ENCODE results near the gene SYNE1. TPM values are rescaled to one million over a fixed set of nuclear protein-coding genes. Genes with fewer than 3 reads are reported as not detected.

SYNE1 gene
- total RNA-seq, 2 experiments from 2014 or later: 17.7 to 24.0 TPM

GRCh38 chr6:152233547-152234320 lies 403.4 kb downstream of the SYNE1 start:
- intact Hi-C loops (cut with micrococcal nuclease): loop anchor here (1.0 to 5.0 kb wide), 4 partner anchors 48 to 769 kb away; partner anchors contain the start of gene MTRF1L
- Mint-ChIP-seq H3K27ac (peak overlapping the region; percentile 79), H3K4me1 (ENCODE audit: low read depth) (peaks cover 29% of the 10 kb centered on the region), H3K9me3 (no peaks in the 10 kb centered on the region), H3K27me3 (ENCODE audit: low read depth) (no peaks in the 10 kb centered on the region), H3K36me3 (ENCODE audit: low read depth) (peaks cover 8% of the 10 kb centered on the region), H3K4me3 (peak overlapping the region; percentile 73)
- CTCF ChIA-PET: interaction anchor here (0.6 to 2.0 kb wide), 7 partner anchors 36 to 543 kb away, joined by 3 to 7 read pairs (median 3); no protein-coding TSS in a partner anchor
- peak; percentile 54 for DNase-seq

- DNase-seq: peak; percentile 54
- Mint-ChIP-seq H3K9me3 (no peaks in the 10 kb centered on the region), H3K27me3 (ENCODE audit: low read depth) (no peaks in the 10 kb centered on the region), H3K36me3 (ENCODE audit: low read depth) (peaks cover 8% of the 10 kb centered on the region), H3K4me3 (peak overlapping the region; percentile 73), H3K4me1 (ENCODE audit: low read depth) (peaks cover 26% of the 10 kb centered on the region), H3K27ac (no peak overlapping the region)
- CTCF ChIA-PET: interaction anchor here (0.6 to 2.0 kb wide), 2 partner anchors 22 to 48 kb away, joined by 3 to 7 read pairs; no protein-coding TSS in a partner anchor
- intact Hi-C loops (cut with micrococcal nuclease): loop anchor here (1.0 to 5.0 kb wide), 2 partner anchors 47 to 770 kb away; partner anchors contain the start of gene MTRF1L
Measured at GRCh38 chr6:152232501-152233151, 404.5 kb downstream of the SYNE1 start.

- Mint-ChIP-seq H3K27ac (no peak overlapping the region), H3K4me1 (ENCODE audit: low read depth) (peaks cover 27% of the 10 kb centered on the region), H3K4me3 (no peak overlapping the region), H3K9me3 (no peaks in the 10 kb centered on the region), H3K27me3 (ENCODE audit: low read depth) (no peaks in the 10 kb centered on the region), H3K36me3 (ENCODE audit: low read depth) (peaks cover 13% of the 10 kb centered on the region)
- intact Hi-C loops (cut with micrococcal nuclease): no loop called here
- DNase-seq: no peak
- CTCF ChIA-PET: no interaction called here
Measured at GRCh38 chr6:152229330-152229729, 407.8 kb downstream of the SYNE1 start.

- H3K36me3 Mint-ChIP-seq (ENCODE audit: low read depth): peaks cover 34% of the 10 kb centered on the region
- H3K4me3 Mint-ChIP-seq: no peak overlapping the region
- H3K27me3 Mint-ChIP-seq (ENCODE audit: low read depth): no peaks in the 10 kb centered on the region
- H3K9me3 Mint-ChIP-seq: peaks cover 12% of the 10 kb centered on the region
- CTCF ChIA-PET: interaction anchor here (0.6 to 0.9 kb wide), 2 partner anchors 42 to 101 kb away, joined by 3 to 4 read pairs; no protein-coding TSS in a partner anchor
- H3K27ac Mint-ChIP-seq: no peak overlapping the region
- H3K4me1 Mint-ChIP-seq (ENCODE audit: low read depth): peaks cover 6% of the 10 kb centered on the region
- no peak for DNase-seq
- intact Hi-C loops (cut with micrococcal nuclease): no loop called here
Measured at GRCh38 chr6:152226119-152226518, 411.0 kb downstream of the SYNE1 start.

GRCh38 chr6:152225241-152225934 lies 411.8 kb downstream of the SYNE1 start:
- Mint-ChIP-seq H3K4me3 (no peak overlapping the region), H3K9me3 (peaks cover 12% of the 10 kb centered on the region), H3K36me3 (ENCODE audit: low read depth) (peaks cover 38% of the 10 kb centered on the region), H3K27ac (no peak overlapping the region), H3K27me3 (ENCODE audit: low read depth) (no peaks in the 10 kb centered on the region), H3K4me1 (ENCODE audit: low read depth) (peaks cover 6% of the 10 kb centered on the region)
- CTCF ChIA-PET: interaction anchor here (0.6 to 0.7 kb wide), 2 partner anchors 43 to 113 kb away, joined by 3 to 4 read pairs; no protein-coding TSS in a partner anchor
- intact Hi-C loops (cut with micrococcal nuclease): no loop called here
- DNase-seq: no peak

GRCh38 chr6:152223636-152224035 lies 413.5 kb downstream of the SYNE1 start:
- no peak overlapping the region for H3K4me3 Mint-ChIP-seq
- peaks cover 12% of the 10 kb centered on the region for H3K9me3 Mint-ChIP-seq
- H3K36me3 Mint-ChIP-seq (ENCODE audit: low read depth): peaks cover 40% of the 10 kb centered on the region
- intact Hi-C loops (cut with micrococcal nuclease): no loop called here
- no peak overlapping the region for H3K27ac Mint-ChIP-seq
- peaks cover 6% of the 10 kb centered on the region for H3K4me1 Mint-ChIP-seq (ENCODE audit: low read depth)
- DNase-seq: no peak
- no peaks in the 10 kb centered on the region for H3K27me3 Mint-ChIP-seq (ENCODE audit: low read depth)
- CTCF ChIA-PET: interaction anchor here (1.2 kb wide), 1 partner anchor 18 kb away, joined by 3 read pairs; no protein-coding TSS in a partner anchor

- H3K4me1 Mint-ChIP-seq (ENCODE audit: low read depth): peaks cover 6% of the 10 kb centered on the region
- CTCF ChIA-PET: interaction anchor here (2.0 kb wide), 1 partner anchor 16 kb away, joined by 5 read pairs; no protein-coding TSS in a partner anchor
Measured at GRCh38 chr6:152221806-152222628, 415.1 kb downstream of the SYNE1 start.

GRCh38 chr6:152220786-152221185 lies 416.4 kb downstream of the SYNE1 start:
- H3K36me3 Mint-ChIP-seq (ENCODE audit: low read depth): peaks cover 42% of the 10 kb centered on the region
- H3K4me1 Mint-ChIP-seq (ENCODE audit: low read depth): peaks cover 2% of the 10 kb centered on the region
- CTCF ChIA-PET: interaction anchor here (2.0 kb wide), 1 partner anchor 15 kb away, joined by 5 read pairs; no protein-coding TSS in a partner anchor

More at GRCh38 chr6:152221806-152222628, 415.1 kb downstream of the SYNE1 start:
- no peak overlapping the region for H3K4me3 Mint-ChIP-seq
- H3K9me3 Mint-ChIP-seq: peaks cover 12% of the 10 kb centered on the region
- peaks cover 40% of the 10 kb centered on the region for H3K36me3 Mint-ChIP-seq (ENCODE audit: low read depth)
- no peaks in the 10 kb centered on the region for H3K27me3 Mint-ChIP-seq (ENCODE audit: low read depth)
- intact Hi-C loops (cut with micrococcal nuclease): no loop called here
- peak; percentile 6 for DNase-seq
- peak overlapping the region; percentile 73 for H3K27ac Mint-ChIP-seq

GRCh38 chr6:152218887-152219286 lies 418.3 kb downstream of the SYNE1 start:
- CTCF ChIA-PET: interaction anchor here (0.7 to 1.1 kb wide), 3 partner anchors 48 to 594 kb away, joined by 3 to 6 read pairs (median 3); no protein-coding TSS in a partner anchor
- Mint-ChIP-seq H3K9me3 (peaks cover 12% of the 10 kb centered on the region), H3K27me3 (ENCODE audit: low read depth) (no peaks in the 10 kb centered on the region), H3K27ac (no peak overlapping the region), H3K4me3 (no peak overlapping the region), H3K4me1 (ENCODE audit: low read depth) (no peaks in the 10 kb centered on the region), H3K36me3 (ENCODE audit: low read depth) (peaks cover 33% of the 10 kb centered on the region)
- intact Hi-C loops (cut with micrococcal nuclease): no loop called here
- no peak for DNase-seq

More at GRCh38 chr6:152220786-152221185, 416.4 kb downstream of the SYNE1 start:
- Mint-ChIP-seq H3K27me3 (ENCODE audit: low read depth) (no peaks in the 10 kb centered on the region), H3K27ac (no peak overlapping the region), H3K4me3 (no peak overlapping the region), H3K9me3 (peaks cover 12% of the 10 kb centered on the region)
- DNase-seq: no peak
- intact Hi-C loops (cut with micrococcal nuclease): no loop called here

- Mint-ChIP-seq H3K36me3 (ENCODE audit: low read depth) (peaks cover 13% of the 10 kb centered on the region), H3K4me3 (no peak overlapping the region), H3K27ac (no peak overlapping the region), H3K27me3 (ENCODE audit: low read depth) (no peaks in the 10 kb centered on the region), H3K9me3 (no peaks in the 10 kb centered on the region), H3K4me1 (ENCODE audit: low read depth) (no peaks in the 10 kb centered on the region)
- no peak for DNase-seq
- CTCF ChIA-PET: no interaction called here
- intact Hi-C loops (cut with micrococcal nuclease): no loop called here
Measured at GRCh38 chr6:152212437-152212836, 424.7 kb downstream of the SYNE1 start.

GRCh38 chr6:152209211-152209610 lies 428.0 kb downstream of the SYNE1 start:
- CTCF ChIA-PET: no interaction called here
- no peak overlapping the region for H3K4me3 Mint-ChIP-seq

More at GRCh38 chr6:152209211-152209610, 428.0 kb downstream of the SYNE1 start:
- Mint-ChIP-seq H3K9me3 (no peaks in the 10 kb centered on the region), H3K4me1 (ENCODE audit: low read depth) (peaks cover 6% of the 10 kb centered on the region), H3K27ac (no peak overlapping the region), H3K27me3 (ENCODE audit: low read depth) (no peaks in the 10 kb centered on the region), H3K36me3 (ENCODE audit: low read depth) (peaks cover 22% of the 10 kb centered on the region)
- DNase-seq: no peak
- intact Hi-C loops (cut with micrococcal nuclease): loop anchor here (5.0 kb wide), 1 partner anchor 148 kb away; no protein-coding TSS in a partner anchor
